Astrocyte (in vitro differentiated cells and primary cell): ENCODE data around the gene SCIN. TPM values are rescaled to one million over a fixed set of nuclear protein-coding genes. Genes with fewer than 3 reads are reported as not detected.

Experiments used
- DNase-seq: peaks from one replicate; pipeline ENCODE4 v3.0.0-alpha.2; 2010; ENCODE audit warnings: low read depth
- FAIRE-seq: peaks from 2 replicates; lab custom pipeline; 2011; peaks lifted over from hg19 to GRCh38; lab: Jason Lieb, UNC
- H2AFZ ChIP-seq: 2 replicates; pipeline ENCODE4 v1.6.0; 2012; ENCODE audit warnings: low read depth, low read length, inconsistent platforms
- H3K27ac ChIP-seq: 2 replicates; pipeline ENCODE4 v1.5.1; 2011; ENCODE audit warnings: low read depth, low read length, inconsistent platforms
- H3K27me3 ChIP-seq: 2 replicates; pipeline ENCODE4 v1.6.0; 2011; ENCODE audit warnings: low read length, inconsistent platforms; ENCODE audit not compliant: insufficient read depth
- H3K36me3 ChIP-seq: 2 replicates; pipeline ENCODE4 v1.5.1; 2011; ENCODE audit warnings: low read length, inconsistent platforms; ENCODE audit not compliant: insufficient read depth
- H3K4me1 ChIP-seq: 2 replicates; pipeline ENCODE4 v1.5.1; 2011; ENCODE audit warnings: low read length, inconsistent platforms; ENCODE audit not compliant: insufficient read depth
- H3K4me2 ChIP-seq: 2 replicates; pipeline ENCODE4 v1.6.0; 2012; ENCODE audit warnings: low read length, inconsistent platforms
- H3K4me3 ChIP-seq: 2 replicates; pipeline ENCODE4 v1.5.1; 2011; ENCODE audit warnings: low read depth, mild to moderate bottlenecking, low read length, inconsistent platforms; ENCODE audit not compliant: insufficient read depth
- H3K79me2 ChIP-seq: 2 replicates; pipeline ENCODE4 v1.6.0; 2012; ENCODE audit warnings: mild to moderate bottlenecking, low read length, inconsistent platforms; ENCODE audit not compliant: insufficient read depth
- H3K9ac ChIP-seq: 2 replicates; pipeline ENCODE4 v1.6.0; 2012; ENCODE audit warnings: mild to moderate bottlenecking, low read length, inconsistent platforms
- H3K9me3 ChIP-seq: 2 replicates; pipeline ENCODE4 v1.5.1; 2012; ENCODE audit warnings: low read depth, mild to moderate bottlenecking, low read length, inconsistent platforms; ENCODE audit not compliant: insufficient read depth
- H4K20me1 ChIP-seq: 2 replicates; pipeline ENCODE4 v1.6.0; 2012; ENCODE audit warnings: low read length, inconsistent platforms; ENCODE audit not compliant: insufficient read depth
- H3K27ac Mint-ChIP-seq: one replicate; pipeline ENCODE4 v1.8.0; 2021; ENCODE audit warnings: mild to moderate bottlenecking, mixed read lengths; ENCODE audit not compliant: unreplicated experiment
- H3K27me3 Mint-ChIP-seq: one replicate; pipeline ENCODE4 v1.8.0; 2021; ENCODE audit warnings: low read depth, mixed read lengths; ENCODE audit not compliant: unreplicated experiment
- H3K36me3 Mint-ChIP-seq: one replicate; pipeline ENCODE4 v1.8.0; 2021; ENCODE audit warnings: low read depth, mixed read lengths; ENCODE audit not compliant: unreplicated experiment
- H3K4me1 Mint-ChIP-seq: one replicate; pipeline ENCODE4 v1.8.0; 2021; ENCODE audit warnings: low read depth, mixed read lengths; ENCODE audit not compliant: unreplicated experiment
- H3K4me3 Mint-ChIP-seq: one replicate; pipeline ENCODE4 v1.8.0; 2021; ENCODE audit warnings: mild to moderate bottlenecking, moderate library complexity, mixed read lengths; ENCODE audit not compliant: unreplicated experiment
- H3K9me3 Mint-ChIP-seq: one replicate; pipeline ENCODE4 v1.8.0; 2021; ENCODE audit warnings: mild to moderate bottlenecking, mixed read lengths; ENCODE audit not compliant: unreplicated experiment
- EZH2 ChIP-seq: IDR thresholded peaks from 2 replicates; pipeline ENCODE4 v1.6.1; 2012; ENCODE audit warnings: mild to moderate bottlenecking, low read length, inconsistent platforms; ENCODE audit not compliant: insufficient read depth
- total RNA-seq: library from RNA; stranded (reverse); gene quantifications from 2 replicates; pipeline ENCODE4 v1.2.1, GENCODE V29; 2021
- TF ChIP-seq, protein P1 (sequence below): IDR thresholded peaks from 2 replicates; pipeline ENCODE4 v1.5.1; 2011; ENCODE audit warnings: low read depth, mild to moderate bottlenecking, inconsistent platforms, low read length, moderate library complexity; ENCODE audit not compliant: insufficient read depth

SCIN gene
- total RNA-seq, 1 donor from 2014 or later, result 0.27 TPM

DNA sequence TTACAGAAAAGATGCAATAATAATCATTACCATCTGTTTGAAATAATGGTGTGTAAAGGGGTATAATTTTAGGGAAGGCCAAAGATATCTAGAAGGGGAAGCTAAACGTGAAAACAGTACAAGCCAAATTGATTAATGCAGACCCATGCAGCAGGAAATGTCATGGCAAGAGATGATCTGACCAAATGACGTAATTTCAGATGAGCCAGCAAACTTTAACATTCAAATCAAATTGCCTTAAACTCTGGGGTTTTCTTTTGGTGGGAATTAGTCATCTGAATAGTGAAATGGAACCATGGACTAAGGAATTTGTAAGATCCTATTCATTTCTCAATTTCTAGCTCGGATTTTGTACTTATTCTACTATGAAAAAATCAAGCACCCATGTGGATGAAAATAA, 21.4 kb upstream of the SCIN start:
- H3K27ac Mint-ChIP-seq, result no peak overlapping the region
- FAIRE-seq (peak; percentile 72), DNase-seq (peak; percentile 82)
- Histone ChIP-seq H3K9me3 (no peaks in the 10 kb centered on the region), H3K4me2 (no peak overlapping the region), H4K20me1 (no peaks in the 10 kb centered on the region), H3K27me3 (no peaks in the 10 kb centered on the region), H3K79me2 (no peaks in the 10 kb centered on the region), H3K9ac (no peak overlapping the region), H3K36me3 (no peaks in the 10 kb centered on the region), H2AFZ (no peak overlapping the region), H3K4me3 (no peak overlapping the region), H3K27ac (no peak overlapping the region), H3K4me1 (peaks cover 4% of the 10 kb centered on the region)
- no peak overlapping the region for H3K4me3 Mint-ChIP-seq
- TF ChIP-seq, protein P1, sequence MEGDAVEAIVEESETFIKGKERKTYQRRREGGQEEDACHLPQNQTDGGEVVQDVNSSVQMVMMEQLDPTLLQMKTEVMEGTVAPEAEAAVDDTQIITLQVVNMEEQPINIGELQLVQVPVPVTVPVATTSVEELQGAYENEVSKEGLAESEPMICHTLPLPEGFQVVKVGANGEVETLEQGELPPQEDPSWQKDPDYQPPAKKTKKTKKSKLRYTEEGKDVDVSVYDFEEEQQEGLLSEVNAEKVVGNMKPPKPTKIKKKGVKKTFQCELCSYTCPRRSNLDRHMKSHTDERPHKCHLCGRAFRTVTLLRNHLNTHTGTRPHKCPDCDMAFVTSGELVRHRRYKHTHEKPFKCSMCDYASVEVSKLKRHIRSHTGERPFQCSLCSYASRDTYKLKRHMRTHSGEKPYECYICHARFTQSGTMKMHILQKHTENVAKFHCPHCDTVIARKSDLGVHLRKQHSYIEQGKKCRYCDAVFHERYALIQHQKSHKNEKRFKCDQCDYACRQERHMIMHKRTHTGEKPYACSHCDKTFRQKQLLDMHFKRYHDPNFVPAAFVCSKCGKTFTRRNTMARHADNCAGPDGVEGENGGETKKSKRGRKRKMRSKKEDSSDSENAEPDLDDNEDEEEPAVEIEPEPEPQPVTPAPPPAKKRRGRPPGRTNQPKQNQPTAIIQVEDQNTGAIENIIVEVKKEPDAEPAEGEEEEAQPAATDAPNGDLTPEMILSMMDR, result no peak
- TF ChIP-seq EZH2, result no peak
- no peaks in the 10 kb centered on the region for H3K36me3 Mint-ChIP-seq
- no peaks in the 10 kb centered on the region for H3K9me3 Mint-ChIP-seq
- no peaks in the 10 kb centered on the region for H3K27me3 Mint-ChIP-seq
- peaks cover 24% of the 10 kb centered on the region for H3K4me1 Mint-ChIP-seq

DNA sequence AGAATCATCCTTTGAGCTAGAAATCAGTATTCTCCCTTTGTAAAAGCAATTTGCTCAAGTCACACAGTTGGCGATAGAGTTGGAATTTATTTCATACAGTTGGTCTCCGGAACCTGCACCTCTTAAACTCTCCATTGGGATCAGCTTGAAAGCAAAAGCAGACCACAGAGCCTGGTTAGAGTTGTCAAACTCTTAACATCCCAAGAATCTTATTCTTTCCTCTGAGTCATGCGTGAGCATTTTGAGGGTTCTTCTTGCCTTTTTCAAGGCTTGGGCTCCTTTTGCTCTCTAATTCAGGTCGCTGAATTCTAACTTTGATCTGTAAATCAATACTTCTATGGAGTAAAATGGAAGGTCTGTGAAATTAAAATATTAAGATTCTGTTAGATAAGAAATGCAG, 19.6 kb upstream of the SCIN start:
- Histone ChIP-seq H2AFZ (no peak overlapping the region), H4K20me1 (no peaks in the 10 kb centered on the region), H3K79me2 (no peaks in the 10 kb centered on the region), H3K4me1 (no peaks in the 10 kb centered on the region), H3K4me2 (peak overlapping the region; percentile 21), H3K27me3 (no peaks in the 10 kb centered on the region), H3K9me3 (no peaks in the 10 kb centered on the region), H3K9ac (no peak overlapping the region), H3K27ac (no peak overlapping the region), H3K4me3 (no peak overlapping the region), H3K36me3 (no peaks in the 10 kb centered on the region)
- peaks cover 4% of the 10 kb centered on the region for H3K9me3 Mint-ChIP-seq
- no peaks in the 10 kb centered on the region for H3K36me3 Mint-ChIP-seq
- TF ChIP-seq, protein P1, result no peak
- no peak for TF ChIP-seq EZH2
- no peaks in the 10 kb centered on the region for H3K27me3 Mint-ChIP-seq
- H3K27ac Mint-ChIP-seq, result peak overlapping the region; percentile 63
- peaks cover 14% of the 10 kb centered on the region for H3K4me1 Mint-ChIP-seq
- DNase-seq (peak; percentile 85), FAIRE-seq (peak; percentile 32)
- H3K4me3 Mint-ChIP-seq, result no peak overlapping the region

DNA sequence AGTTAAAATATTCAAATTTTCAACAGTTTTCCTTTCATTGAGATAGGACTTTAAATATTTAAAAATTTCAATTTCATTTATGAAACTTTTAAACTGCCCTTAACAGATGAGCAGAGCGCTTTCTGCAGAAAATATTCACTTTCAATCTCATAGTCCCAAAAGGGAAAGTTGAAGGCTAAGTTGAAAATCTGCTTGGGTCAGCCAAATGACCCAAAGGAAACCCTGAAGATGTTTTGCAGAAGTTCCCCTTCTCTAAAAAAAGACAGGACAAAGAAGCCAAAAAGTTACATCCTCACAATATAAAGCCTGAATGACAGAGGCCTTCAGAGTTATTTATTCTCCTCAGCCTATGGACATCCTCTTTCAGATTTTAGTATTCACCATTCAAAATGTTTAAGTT, 17.6 kb upstream of the SCIN start:
- Histone ChIP-seq H3K9ac (no peak overlapping the region), H3K4me3 (no peak overlapping the region), H3K36me3 (no peaks in the 10 kb centered on the region), H4K20me1 (no peaks in the 10 kb centered on the region), H2AFZ (no peak overlapping the region), H3K9me3 (no peaks in the 10 kb centered on the region), H3K27me3 (no peaks in the 10 kb centered on the region), H3K79me2 (no peaks in the 10 kb centered on the region), H3K4me2 (no peak overlapping the region), H3K4me1 (no peaks in the 10 kb centered on the region), H3K27ac (no peak overlapping the region)
- Mint-ChIP-seq H3K27ac (no peak overlapping the region), H3K4me1 (peaks cover 17% of the 10 kb centered on the region), H3K9me3 (peaks cover 10% of the 10 kb centered on the region), H3K4me3 (no peak overlapping the region), H3K27me3 (no peaks in the 10 kb centered on the region), H3K36me3 (no peaks in the 10 kb centered on the region)
- no peak for DNase-seq
- no peak for FAIRE-seq
- TF ChIP-seq, protein P1, result no peak
- no peak for TF ChIP-seq EZH2
